Activated CD4-positive, alpha-beta T cell treated with anti-CD3 and anti-CD28 coated beads, Interleukin-2, amount 10 ng/mL, durations not matched to agents 7 days and 5 days (primary cell): ENCODE results near the gene ACO2. TPM values are rescaled to one million over a fixed set of nuclear protein-coding genes. Genes with fewer than 3 reads are reported as not detected.

Experiments
- CTCF ChIA-PET: fragments of 350-600 bp; sonication (Branson Sonifier 250); formaldehyde crosslinking; loops from one replicate; lab custom pipeline; 2021; ENCODE audit warnings: antibody characterized with exemption; lab: Charles Lee
- POLR2A ChIA-PET: fragments of 350-600 bp; sonication (Branson Sonifier 250); formaldehyde crosslinking; loops from one replicate; lab custom pipeline; 2021; ENCODE audit warnings: antibody characterized with exemption; lab: Charles Lee
- DNase-seq: peaks from one replicate; pipeline ENCODE4 v3.0.0-alpha.2; 2020
- H3K27ac Mint-ChIP-seq: one replicate; pipeline ENCODE4 v1.8.0; 2021; ENCODE audit warnings: mild to moderate bottlenecking, moderate library complexity, mixed read lengths
- H3K27me3 Mint-ChIP-seq: one replicate; pipeline ENCODE4 v1.8.0; 2021; ENCODE audit warnings: mixed read lengths
- H3K36me3 Mint-ChIP-seq: one replicate; pipeline ENCODE4 v1.8.0; 2021; ENCODE audit warnings: low read depth, mixed read lengths
- H3K4me1 Mint-ChIP-seq: one replicate; pipeline ENCODE4 v1.8.0; 2021; ENCODE audit warnings: mixed read lengths
- H3K4me3 Mint-ChIP-seq: one replicate; pipeline ENCODE4 v1.8.0; 2021; ENCODE audit warnings: mild to moderate bottlenecking, moderate library complexity, mixed read lengths
- H3K9me3 Mint-ChIP-seq: one replicate; pipeline ENCODE4 v1.8.0; 2021; ENCODE audit warnings: mixed read lengths
- total RNA-seq, 2 experiments: library from RNA; stranded (reverse); gene quantifications; one replicate each; pipeline ENCODE4 v1.2.3, GENCODE V29; 2021

The ACO2 gene
- total RNA-seq, 2 experiments from 2014 or later = 73.4 to 77.9 TPM

- ChIA-PET CTCF (interaction anchor here (0.6 kb wide), 1 partner anchor 89 kb away, joined by 5 read pairs; no protein-coding TSS in a partner anchor), POLR2A (interaction anchor here (0.5 kb wide), 1 partner anchor 196 kb away, joined by 3 read pairs; the partner anchor contains the start of gene RANGAP1)
- no peaks in the 10 kb centered on the region for H3K36me3 Mint-ChIP-seq
- no peaks in the 10 kb centered on the region for H3K27me3 Mint-ChIP-seq
- H3K27ac Mint-ChIP-seq = no peak overlapping the region
- peaks cover 17% of the 10 kb centered on the region for H3K4me1 Mint-ChIP-seq
- no peak for DNase-seq
- no peaks in the 10 kb centered on the region for H3K9me3 Mint-ChIP-seq
- no peak overlapping the region for H3K4me3 Mint-ChIP-seq
These were observed 13.0 kb downstream of the ACO2 start for GRCh38 chr22:41481925-41482318.

- Mint-ChIP-seq H3K9me3 (no peaks in the 10 kb centered on the region), H3K4me3 (no peak overlapping the region), H3K27me3 (no peaks in the 10 kb centered on the region), H3K36me3 (no peaks in the 10 kb centered on the region), H3K27ac (peak overlapping the region; percentile 11), H3K4me1 (peaks cover 20% of the 10 kb centered on the region)
- ChIA-PET CTCF (interaction anchor here (0.6 kb wide), 1 partner anchor 90 kb away, joined by 5 read pairs; no protein-coding TSS in a partner anchor), POLR2A (interaction anchor here (0.5 kb wide), 1 partner anchor 196 kb away, joined by 3 read pairs; the partner anchor contains the start of gene RANGAP1)
- no peak for DNase-seq
These were observed 13.5 kb downstream of the ACO2 start for GRCh38 chr22:41482319-41482935.

GRCh38 chr22:41485033-41485432 lies 16.1 kb downstream of the ACO2 start:
- CTCF ChIA-PET = no interaction called here
- POLR2A ChIA-PET = no interaction called here
- DNase-seq = no peak
- H3K4me1 Mint-ChIP-seq = peaks cover 22% of the 10 kb centered on the region
- no peak overlapping the region for H3K4me3 Mint-ChIP-seq
- H3K27me3 Mint-ChIP-seq = no peaks in the 10 kb centered on the region
- H3K9me3 Mint-ChIP-seq = no peaks in the 10 kb centered on the region
- H3K27ac Mint-ChIP-seq = no peak overlapping the region
- H3K36me3 Mint-ChIP-seq = no peaks in the 10 kb centered on the region

- H3K36me3 Mint-ChIP-seq = no peaks in the 10 kb centered on the region
- no peaks in the 10 kb centered on the region for H3K9me3 Mint-ChIP-seq
- no peak for DNase-seq
- no peaks in the 10 kb centered on the region for H3K27me3 Mint-ChIP-seq
- peaks cover 22% of the 10 kb centered on the region for H3K4me1 Mint-ChIP-seq
- H3K27ac Mint-ChIP-seq = no peak overlapping the region
- POLR2A ChIA-PET = no interaction called here
- no peak overlapping the region for H3K4me3 Mint-ChIP-seq
- CTCF ChIA-PET = interaction anchor here (1.3 to 1.5 kb wide), 2 partner anchors 19 to 30 kb away, joined by 3 to 4 read pairs; partner anchors contain the start of genes ACO2 and PHF5A
These were observed 18.4 kb downstream of the ACO2 start for GRCh38 chr22:41487037-41487935.

- CTCF ChIA-PET = interaction anchor here (1.5 kb wide), 1 partner anchor 19 kb away, joined by 4 read pairs; the partner anchor contains the start of genes ACO2 and PHF5A
These were observed 19.2 kb downstream of the ACO2 start for GRCh38 chr22:41488076-41488475.

GRCh38 chr22:41488596-41489385 lies 19.9 kb downstream of the ACO2 start:
- no peaks in the 10 kb centered on the region for H3K36me3 Mint-ChIP-seq
- no peak overlapping the region for H3K4me3 Mint-ChIP-seq
- POLR2A ChIA-PET = no interaction called here

More at GRCh38 chr22:41488076-41488475, 19.2 kb downstream of the ACO2 start:
- Mint-ChIP-seq H3K4me3 (no peak overlapping the region), H3K4me1 (peaks cover 19% of the 10 kb centered on the region), H3K27me3 (no peaks in the 10 kb centered on the region), H3K9me3 (no peaks in the 10 kb centered on the region), H3K36me3 (no peaks in the 10 kb centered on the region), H3K27ac (no peak overlapping the region)
- no peak for DNase-seq
- POLR2A ChIA-PET = no interaction called here

GRCh38 chr22:41491374-41492100 lies 22.6 kb downstream of the ACO2 start:
- H3K27ac Mint-ChIP-seq = no peak overlapping the region
- H3K36me3 Mint-ChIP-seq = no peaks in the 10 kb centered on the region
- ChIA-PET CTCF (interaction anchor here (0.5 to 2.0 kb wide), 5 partner anchors 10 to 711 kb away, joined by 3 to 5 read pairs (median 4); no protein-coding TSS in a partner anchor), POLR2A (no interaction called here)
- no peaks in the 10 kb centered on the region for H3K27me3 Mint-ChIP-seq
- H3K4me1 Mint-ChIP-seq = peaks cover 6% of the 10 kb centered on the region
- no peaks in the 10 kb centered on the region for H3K9me3 Mint-ChIP-seq
- DNase-seq = no peak
- H3K4me3 Mint-ChIP-seq = no peak overlapping the region

More at GRCh38 chr22:41488596-41489385, 19.9 kb downstream of the ACO2 start:
- DNase-seq = no peak
- no peak overlapping the region for H3K27ac Mint-ChIP-seq
- peaks cover 18% of the 10 kb centered on the region for H3K4me1 Mint-ChIP-seq
- H3K9me3 Mint-ChIP-seq = no peaks in the 10 kb centered on the region
- CTCF ChIA-PET = interaction anchor here (0.6 to 1.5 kb wide), 3 partner anchors 20 to 99 kb away, joined by 3 to 4 read pairs (median 3); partner anchors contain the start of genes ACO2 and PHF5A
- no peaks in the 10 kb centered on the region for H3K27me3 Mint-ChIP-seq

- ChIA-PET POLR2A (no interaction called here), CTCF (interaction anchor here (0.6 kb wide), 2 partner anchors 581 to 945 kb away, joined by 3 read pairs; no protein-coding TSS in a partner anchor)
- Mint-ChIP-seq H3K27me3 (no peaks in the 10 kb centered on the region), H3K27ac (no peak overlapping the region), H3K36me3 (peaks cover 8% of the 10 kb centered on the region), H3K4me3 (no peak overlapping the region), H3K9me3 (no peaks in the 10 kb centered on the region), H3K4me1 (no peaks in the 10 kb centered on the region)
- DNase-seq = no peak
These were observed 29.5 kb downstream of the ACO2 start for GRCh38 chr22:41498303-41498835.

GRCh38 chr22:41499624-41500280 lies 30.8 kb downstream of the ACO2 start:
- H3K4me3 Mint-ChIP-seq = no peak overlapping the region
- H3K36me3 Mint-ChIP-seq = peaks cover 10% of the 10 kb centered on the region
- ChIA-PET POLR2A (no interaction called here), CTCF (interaction anchor here (0.6 to 2.3 kb wide), 2 partner anchors 96 to 245 kb away, joined by 3 to 11 read pairs; no protein-coding TSS in a partner anchor)
- DNase-seq = no peak
- no peak overlapping the region for H3K27ac Mint-ChIP-seq
- no peaks in the 10 kb centered on the region for H3K4me1 Mint-ChIP-seq
- H3K27me3 Mint-ChIP-seq = no peaks in the 10 kb centered on the region
- no peaks in the 10 kb centered on the region for H3K9me3 Mint-ChIP-seq

GRCh38 chr22:41500303-41500702 lies 31.4 kb downstream of the ACO2 start:
- Mint-ChIP-seq H3K4me3 (no peak overlapping the region), H3K36me3 (peaks cover 10% of the 10 kb centered on the region), H3K9me3 (no peaks in the 10 kb centered on the region), H3K4me1 (no peaks in the 10 kb centered on the region), H3K27ac (no peak overlapping the region), H3K27me3 (no peaks in the 10 kb centered on the region)
- POLR2A ChIA-PET = interaction anchor here (0.9 kb wide), 1 partner anchor 31 kb away, joined by 5 read pairs; the partner anchor contains the start of genes ACO2 and PHF5A
- DNase-seq = no peak
- CTCF ChIA-PET = interaction anchor here (0.6 to 2.3 kb wide), 3 partner anchors 34 to 97 kb away, joined by 3 to 11 read pairs (median 3); no protein-coding TSS in a partner anchor

- Mint-ChIP-seq H3K27me3 (no peaks in the 10 kb centered on the region), H3K36me3 (peaks cover 10% of the 10 kb centered on the region), H3K9me3 (no peaks in the 10 kb centered on the region), H3K27ac (no peak overlapping the region), H3K4me3 (no peak overlapping the region), H3K4me1 (no peaks in the 10 kb centered on the region)
- peak; percentile 37 for DNase-seq
- POLR2A ChIA-PET = interaction anchor here (0.6 to 0.9 kb wide), 2 partner anchors 32 to 41 kb away, joined by 3 to 5 read pairs; partner anchors contain the start of genes ACO2 and PHF5A
- CTCF ChIA-PET = interaction anchor here (0.8 to 2.3 kb wide), 4 partner anchors 9 to 100 kb away, joined by 3 to 11 read pairs (median 4); no protein-coding TSS in a partner anchor
These were observed 32.3 kb downstream of the ACO2 start for GRCh38 chr22:41501209-41501608.
